Measurements from ENCODE around the gene PDIA4.
"Not testable (repeated sequence)": the region's sequence is repeated elsewhere in the genome, so short reads cannot be mapped to it uniquely, and the experiment has no call there.

PDIA4 gene

GRCh38 chr7:149001427-149002068, 26.8 kb downstream of the PDIA4 start:
- no peak for DNase-seq

GRCh38 chr7:149000961-149001360, 27.3 kb downstream of the PDIA4 start:
- DNase-seq, result no peak

- DNase-seq, result no peak
These were observed 29.1 kb downstream of the PDIA4 start for GRCh38 chr7:148999192-148999591.

- no peak for DNase-seq
These were observed 30.8 kb downstream of the PDIA4 start for GRCh38 chr7:148997497-148997896.

GRCh38 chr7:148994576-148994975, 33.7 kb downstream of the PDIA4 start:
- DNase-seq, result no peak

- no peak for DNase-seq
These were observed 35.1 kb downstream of the PDIA4 start for GRCh38 chr7:148993193-148993592.

- DNase-seq, result no peak
These were observed 36.8 kb downstream of the PDIA4 start for GRCh38 chr7:148991536-148991935.

- no peak for DNase-seq
These were observed 40.4 kb downstream of the PDIA4 start for GRCh38 chr7:148987751-148988512.

- peak; percentile 86 for DNase-seq
These were observed 41.1 kb downstream of the PDIA4 start for GRCh38 chr7:148987010-148987750.

- DNase-seq, result no peak
These were observed 41.6 kb downstream of the PDIA4 start for GRCh38 chr7:148986742-148987009.

- DNase-seq, result peak; percentile 76
These were observed 44.8 kb downstream of the PDIA4 start for GRCh38 chr7:148983200-148984146.

GRCh38 chr7:148982654-148983199, 45.6 kb downstream of the PDIA4 start:
- no peak for DNase-seq

- DNase-seq, result no peak
These were observed 48.5 kb downstream of the PDIA4 start for GRCh38 chr7:148979827-148980226.

- DNase-seq, result not testable (repeated sequence)
These were observed 49.2 kb downstream of the PDIA4 start for GRCh38 chr7:148979072-148979471.

- no peak for DNase-seq
These were observed 50.2 kb downstream of the PDIA4 start for GRCh38 chr7:148978091-148978490.

GRCh38 chr7:148975896-148976295, 52.4 kb downstream of the PDIA4 start:
- DNase-seq, result no peak

- DNase-seq, result no peak
These were observed 55.0 kb downstream of the PDIA4 start for GRCh38 chr7:148973256-148973655.

GRCh38 chr7:148972375-148972774, 55.9 kb downstream of the PDIA4 start:
- no peak for DNase-seq

- no peak for DNase-seq
These were observed 60.7 kb downstream of the PDIA4 start for GRCh38 chr7:148967602-148968001.

- no peak for DNase-seq
These were observed 61.3 kb downstream of the PDIA4 start for GRCh38 chr7:148967032-148967372.

- no peak for DNase-seq
These were observed 63.6 kb downstream of the PDIA4 start for GRCh38 chr7:148964483-148965267.

Measured in NCI-H2081 treated with DMSO at 0.1 percent for 48 hours (cell line).